ENCODE data around the gene PRSS57. TPM values are rescaled to one million over a fixed set of nuclear protein-coding genes. Genes with fewer than 3 reads are reported as not detected.

PRSS57 gene
- polyA plus RNA-seq, 1 donor (not counting 4 experiments of a cell fraction or from before 2014, with no cell fraction given): not detected

- no peak for TF ChIP-seq EZH2 (IDR thresholded peaks at IDR 0.05; ENCODE audit: low read length)
- TF ChIP-seq CTCF (optimal IDR thresholded peaks at IDR 0.05 in 1 of 3, IDR thresholded peaks at IDR 0.05 in 1 of 3, conservative IDR thresholded peaks at IDR 0.05 in 1 of 3; ENCODE audit: extremely low read depth in 1 of 3, insufficient read depth in 2 of 3, low read length in 3 of 3): no peak
- no peak for FAIRE-seq
- dilution Hi-C loops (cut with MboI; ENCODE audit: extremely low pct_ligation_motif_present, low sequenced_read_pairs): no loop called here
Observed at GRCh38 chr19:650121-650520, 45.1 kb downstream of the PRSS57 start.

DNA sequence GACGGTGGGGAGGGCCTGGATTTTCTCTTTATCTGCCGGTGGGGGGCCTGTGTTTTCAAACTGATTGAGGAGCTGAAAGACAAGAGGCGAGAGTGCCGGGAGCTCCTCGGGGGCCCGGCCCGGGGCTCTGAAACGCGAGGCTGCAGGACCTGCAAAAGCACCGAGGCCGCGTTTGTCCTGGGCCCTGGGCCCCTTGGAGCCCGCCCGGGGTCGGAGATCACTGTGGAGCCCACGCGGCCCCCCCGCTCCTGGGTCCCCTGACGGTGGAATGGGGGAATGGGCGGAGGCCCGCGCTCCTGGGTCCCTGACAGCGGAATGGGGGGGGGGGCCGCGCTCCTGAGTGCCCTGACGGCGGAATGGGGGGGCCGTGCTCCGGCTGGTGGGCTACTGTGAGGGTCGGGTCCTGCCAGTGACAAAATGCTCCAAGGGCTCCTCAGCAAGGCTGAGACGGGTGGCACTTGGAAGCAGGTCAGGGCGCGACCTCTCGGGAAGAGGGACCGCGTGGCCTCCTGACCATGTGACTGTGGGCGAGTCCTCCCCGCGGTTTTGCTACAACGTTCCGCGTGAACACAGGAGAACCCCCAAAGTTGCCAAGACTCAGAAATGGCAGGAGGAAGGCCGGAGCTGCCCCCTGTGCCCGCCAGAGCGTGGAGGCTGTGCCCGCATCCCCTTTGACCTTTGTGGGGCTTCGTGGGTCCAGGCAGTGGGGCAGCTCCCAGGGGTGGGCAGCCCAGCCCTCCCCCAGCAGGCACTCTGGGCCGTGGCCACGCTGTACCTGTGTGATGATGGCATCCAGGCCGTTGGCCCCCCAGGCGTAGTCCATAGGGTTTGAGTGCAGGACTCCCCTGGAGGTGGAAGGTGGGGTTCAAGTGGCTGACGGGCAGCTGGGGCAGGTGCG lies 46.1 kb downstream of the PRSS57 start:
- Histone ChIP-seq H3K9me3 (ENCODE audit: control insufficient read depth, low read depth, low read length) (no peaks in the 10 kb centered on the region), H3K4me1 (ENCODE audit: control insufficient read depth, extremely low read depth, insufficient read depth, low read length) (no peaks in the 10 kb centered on the region), H4K20me1 (ENCODE audit: control insufficient read depth, extremely low read depth, insufficient read depth, low read length) (peaks cover 26% of the 10 kb centered on the region), H2AFZ (ENCODE audit: control insufficient read depth, low read length) (no peak overlapping the region), H3K27me3 (ENCODE audit: control insufficient read depth, extremely low read depth, insufficient read depth, low read length) (no peaks in the 10 kb centered on the region), H3K36me3 (ENCODE audit: control insufficient read depth in 2 of 2, extremely low read depth in 1 of 2, insufficient read depth in 2 of 2, low read length in 2 of 2) (peaks cover 29 to 30% of the 10 kb centered on the region in 2 experiments), H3K79me2 (ENCODE audit: control insufficient read depth, insufficient read depth, low read length) (peaks cover 42% of the 10 kb centered on the region), H3K4me2 (ENCODE audit: control insufficient read depth, extremely low read depth, insufficient read depth, low read depth, low read length) (no peak overlapping the region), H3K9ac (ENCODE audit: control insufficient read depth, extremely low read depth, insufficient read depth, low read length) (no peak overlapping the region), H3K9me1 (ENCODE audit: control insufficient read depth, extremely low read depth, insufficient read depth, low read length) (no peaks in the 10 kb centered on the region), H3K27ac (ENCODE audit: control insufficient read depth, insufficient read depth, low read length) (no peak overlapping the region), H3K4me3 (ENCODE audit: control insufficient read depth in 2 of 3, extremely low read depth in 1 of 3, insufficient read depth in 2 of 3, low read depth in 1 of 3, low read length in 3 of 3) (no peak overlapping the region)
- dilution Hi-C loops (cut with MboI; ENCODE audit: extremely low pct_ligation_motif_present, low sequenced_read_pairs): no loop called here
- FAIRE-seq: no peak
- DNase-seq (ENCODE audit: low read depth, low spot score): no peak
- no peak for TF ChIP-seq EZH2 (IDR thresholded peaks at IDR 0.05; ENCODE audit: low read length)
- TF ChIP-seq CTCF (optimal IDR thresholded peaks at IDR 0.05 in 1 of 3, IDR thresholded peaks at IDR 0.05 in 1 of 3, conservative IDR thresholded peaks at IDR 0.05 in 1 of 3; ENCODE audit: extremely low read depth in 1 of 3, insufficient read depth in 2 of 3, low read length in 3 of 3): no peak

More at GRCh38 chr19:650121-650520, 45.1 kb downstream of the PRSS57 start:
- Histone ChIP-seq H2AFZ (ENCODE audit: control insufficient read depth, low read length) (no peak overlapping the region), H3K36me3 (ENCODE audit: control insufficient read depth in 2 of 2, extremely low read depth in 1 of 2, insufficient read depth in 2 of 2, low read length in 2 of 2) (peaks cover 26 to 34% of the 10 kb centered on the region in 2 experiments), H3K4me3 (ENCODE audit: control insufficient read depth in 2 of 3, extremely low read depth in 1 of 3, insufficient read depth in 2 of 3, low read depth in 1 of 3, low read length in 3 of 3) (no peak overlapping the region), H3K27ac (ENCODE audit: control insufficient read depth, insufficient read depth, low read length) (no peak overlapping the region), H3K4me1 (ENCODE audit: control insufficient read depth, extremely low read depth, insufficient read depth, low read length) (no peaks in the 10 kb centered on the region), H3K79me2 (ENCODE audit: control insufficient read depth, insufficient read depth, low read length) (peaks cover 51% of the 10 kb centered on the region), H3K9me3 (ENCODE audit: control insufficient read depth, low read depth, low read length) (no peaks in the 10 kb centered on the region), H3K27me3 (ENCODE audit: control insufficient read depth, extremely low read depth, insufficient read depth, low read length) (no peaks in the 10 kb centered on the region), H3K4me2 (ENCODE audit: control insufficient read depth, extremely low read depth, insufficient read depth, low read depth, low read length) (no peak overlapping the region), H3K9ac (ENCODE audit: control insufficient read depth, extremely low read depth, insufficient read depth, low read length) (no peak overlapping the region), H3K9me1 (ENCODE audit: control insufficient read depth, extremely low read depth, insufficient read depth, low read length) (no peaks in the 10 kb centered on the region), H4K20me1 (ENCODE audit: control insufficient read depth, extremely low read depth, insufficient read depth, low read length) (peaks cover 30% of the 10 kb centered on the region)
- DNase-seq (ENCODE audit: low read depth, low spot score): no peak

All from keratinocyte (primary cell).